Activated naive CD8-positive, alpha-beta T cell treated with anti-CD3 and anti-CD28 coated beads, Interleukin-2, amount 10 ng/mL, durations not matched to agents 7 days and 5 days (primary cell): ENCODE results near the gene TAF13. TPM values are rescaled to one million over a fixed set of nuclear protein-coding genes. Genes with fewer than 3 reads are reported as not detected.

Experiments
- ATAC-seq: fragments of 150-1000 bp; cut with Tn5 transposase; one replicate; pipeline ENCODE4 v1.10.0; 2021; ENCODE audit warnings: low read depth, moderate library complexity
- POLR2A ChIA-PET: fragments of 350-600 bp; sonication (Branson Sonifier 250); formaldehyde crosslinking; loops from one replicate; lab custom pipeline; 2021; ENCODE audit warnings: antibody characterized with exemption; lab: Charles Lee
- DNase-seq: peaks from one replicate; pipeline ENCODE4 v3.0.0; 2021
- H3K27ac Mint-ChIP-seq: one replicate; pipeline ENCODE4 v1.8.0; 2022; ENCODE audit warnings: mild to moderate bottlenecking, mixed read lengths
- H3K27me3 Mint-ChIP-seq: one replicate; pipeline ENCODE4 v1.8.0; 2022; ENCODE audit warnings: mild to moderate bottlenecking, moderate library complexity, mixed read lengths
- H3K36me3 Mint-ChIP-seq: one replicate; pipeline ENCODE4 v1.8.0; 2021; ENCODE audit warnings: mild to moderate bottlenecking, mixed read lengths
- H3K4me1 Mint-ChIP-seq: one replicate; pipeline ENCODE4 v1.8.0; 2021; ENCODE audit warnings: mixed read lengths
- H3K4me3 Mint-ChIP-seq: one replicate; pipeline ENCODE4 v1.8.0; 2022; ENCODE audit warnings: mild to moderate bottlenecking, moderate library complexity, mixed read lengths
- H3K9me3 Mint-ChIP-seq: one replicate; pipeline ENCODE4 v1.8.0; 2021; ENCODE audit warnings: mixed read lengths
- total RNA-seq, 2 experiments: library from RNA; stranded (reverse); gene quantifications; one replicate each; pipeline ENCODE4 v1.2.3, GENCODE V29; 2021

TAF13 gene
- total RNA-seq, 2 experiments from 2014 or later = 17.3 to 19.0 TPM

DNA sequence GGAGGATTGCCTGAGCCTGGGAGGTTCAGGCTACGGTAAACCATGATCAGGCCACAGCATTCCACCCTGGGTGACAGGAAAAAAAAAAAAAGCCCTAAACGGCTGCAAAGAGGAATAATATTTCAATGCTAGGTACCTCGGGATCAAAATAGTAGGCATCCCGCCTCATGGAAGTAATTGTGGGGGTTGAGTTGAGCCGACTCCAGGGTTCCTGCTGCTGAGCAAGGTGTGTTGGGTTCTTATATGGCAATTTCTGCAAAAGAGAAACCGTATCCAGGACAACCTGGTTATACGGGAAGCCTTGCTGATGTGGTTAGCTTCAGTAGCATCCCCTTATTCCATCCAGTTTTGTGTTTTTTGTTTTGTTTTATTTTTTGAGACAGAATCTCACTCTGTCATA lies 32.0 kb upstream of the TAF13 start:
- Mint-ChIP-seq H3K9me3 (no peaks in the 10 kb centered on the region), H3K4me1 (peaks cover 34% of the 10 kb centered on the region), H3K27ac (no peak overlapping the region), H3K4me3 (no peak overlapping the region), H3K36me3 (peaks cover 7% of the 10 kb centered on the region), H3K27me3 (peaks cover 16% of the 10 kb centered on the region)
- POLR2A ChIA-PET = interaction anchor here (0.8 to 1.5 kb wide), 2 partner anchors 8 to 73 kb away, joined by 3 to 4 read pairs; no protein-coding TSS in a partner anchor
- ATAC-seq (no peak), DNase-seq (no peak)

DNA sequence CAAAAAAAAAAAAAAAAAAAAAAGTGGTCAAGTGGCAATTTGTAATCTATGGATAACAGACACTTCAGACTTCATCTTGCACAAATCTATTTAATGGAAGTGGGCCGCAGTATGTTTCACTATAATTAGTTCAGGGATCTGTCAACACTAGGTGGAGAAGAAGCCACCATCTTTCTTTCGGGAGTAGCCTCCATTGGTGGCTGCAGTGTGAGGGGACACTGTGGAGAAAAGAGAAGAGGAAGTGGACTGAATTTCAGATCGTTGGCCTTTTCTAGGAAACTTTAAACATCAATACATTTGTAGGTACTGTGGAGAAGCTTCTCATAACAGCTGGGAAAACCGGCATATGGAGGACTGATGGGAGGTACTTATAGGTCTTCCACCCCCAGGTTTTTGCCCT lies 30.1 kb upstream of the TAF13 start:
- H3K27me3 Mint-ChIP-seq = peaks cover 8% of the 10 kb centered on the region
- no peak for DNase-seq
- H3K9me3 Mint-ChIP-seq = no peaks in the 10 kb centered on the region
- no peak overlapping the region for H3K4me3 Mint-ChIP-seq
- H3K4me1 Mint-ChIP-seq = peaks cover 29% of the 10 kb centered on the region
- POLR2A ChIA-PET = no interaction called here
- ATAC-seq = no peak
- no peak overlapping the region for H3K27ac Mint-ChIP-seq
- H3K36me3 Mint-ChIP-seq = peaks cover 11% of the 10 kb centered on the region

DNA sequence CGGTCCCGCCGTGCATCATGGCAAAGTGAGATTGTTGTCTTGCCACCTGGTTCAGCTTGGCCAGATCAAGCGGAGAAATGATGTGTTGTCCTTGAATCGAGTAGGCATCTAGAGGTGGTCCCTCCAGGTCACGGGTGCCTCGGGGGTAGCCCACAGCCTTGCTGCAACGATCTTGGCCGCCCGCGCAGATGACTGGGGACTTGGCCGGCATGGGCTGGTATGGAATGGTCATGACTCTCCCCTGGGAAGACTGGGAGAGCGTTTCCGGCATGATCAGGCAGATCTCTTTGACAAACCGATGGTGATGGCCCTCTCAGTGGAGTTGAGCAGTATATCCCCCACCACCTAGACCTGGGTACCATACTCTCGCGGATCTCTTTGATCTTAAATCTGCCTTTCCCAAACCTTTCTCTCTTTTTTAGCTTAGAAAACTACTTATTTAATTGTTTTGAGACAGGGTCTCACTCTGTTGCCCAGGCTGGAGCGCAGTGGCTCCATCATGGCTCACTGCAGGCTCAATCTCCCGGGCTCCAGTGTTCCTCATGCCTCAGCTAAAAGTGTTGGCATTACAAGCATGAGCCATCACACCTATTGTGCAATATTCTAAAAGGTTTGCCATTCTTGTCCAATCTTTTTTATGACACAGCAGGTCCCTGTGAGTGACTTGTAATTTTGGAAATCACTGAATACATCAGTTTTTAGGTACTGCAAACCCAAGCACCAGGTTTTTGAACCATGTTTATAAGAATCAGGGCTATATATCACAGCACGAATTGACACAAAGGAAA lies 28.8 kb upstream of the TAF13 start:
- Mint-ChIP-seq H3K9me3 (no peaks in the 10 kb centered on the region), H3K4me3 (no peak overlapping the region)

DNA sequence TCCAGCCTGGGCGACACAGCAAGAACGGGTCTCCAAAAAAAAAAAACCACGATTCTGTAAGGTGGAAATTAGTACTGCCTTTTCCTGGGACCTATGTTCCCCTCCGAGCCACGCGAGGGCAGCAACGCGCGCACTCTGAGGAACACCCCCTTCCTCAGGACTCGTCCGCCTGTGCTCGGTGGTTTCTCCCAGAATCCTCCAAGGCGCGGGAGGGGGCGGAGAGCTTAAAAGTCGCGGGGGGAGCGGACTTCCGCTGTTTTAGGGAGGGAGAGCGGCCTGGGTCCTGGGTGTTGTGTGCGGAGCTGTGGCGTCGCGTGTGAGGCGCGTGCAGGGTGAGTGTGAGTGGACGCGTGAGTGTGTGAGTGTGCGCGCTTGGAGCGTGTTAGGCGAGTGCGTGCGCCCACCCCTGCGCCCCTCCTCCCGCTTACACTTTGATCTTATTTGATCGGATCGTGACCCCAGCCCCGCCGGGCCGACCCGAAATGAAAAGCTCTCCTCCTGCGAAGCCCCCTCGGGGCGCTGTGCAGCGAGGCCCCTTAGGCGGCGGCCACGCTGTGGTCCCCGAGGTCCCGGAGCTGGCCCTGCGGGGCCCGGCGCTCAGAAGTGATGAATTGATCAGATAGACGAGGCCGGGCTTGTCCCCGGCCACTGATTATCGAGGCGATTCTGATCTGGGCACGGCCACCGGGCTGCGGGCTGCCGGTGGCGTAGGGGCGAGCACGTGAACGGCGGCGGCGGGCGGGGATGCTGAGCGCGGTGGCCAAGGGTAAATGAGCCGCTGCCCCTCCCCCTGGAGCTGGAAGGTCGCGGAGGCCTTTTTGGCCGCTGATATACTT lies 24.4 kb upstream of the TAF13 start:
- DNase-seq = peak; percentile 94
- H3K27ac Mint-ChIP-seq = peak overlapping the region; percentile 95
- peaks cover 14% of the 10 kb centered on the region for H3K36me3 Mint-ChIP-seq
- peak overlapping the region; percentile 93 for H3K4me3 Mint-ChIP-seq
- H3K9me3 Mint-ChIP-seq = no peaks in the 10 kb centered on the region
- ATAC-seq = peak; percentile 95
- POLR2A ChIA-PET = interaction anchor here (0.6 to 3.8 kb wide), 29 partner anchors 8 to 640 kb away, joined by 3 to 71 read pairs (median 4); partner anchors contain the start of genes ATXN7L2, ELAPOR1, GPSM2 and HENMT1
- H3K4me1 Mint-ChIP-seq = peaks cover 11% of the 10 kb centered on the region
- no peaks in the 10 kb centered on the region for H3K27me3 Mint-ChIP-seq

More for the DNA sequence above, 28.8 kb upstream of the TAF13 start:
- DNase-seq (no peak), ATAC-seq (no peak)
- Mint-ChIP-seq H3K27me3 (peaks cover 8% of the 10 kb centered on the region), H3K4me1 (peaks cover 23% of the 10 kb centered on the region), H3K36me3 (peaks cover 12% of the 10 kb centered on the region), H3K27ac (no peak overlapping the region)
- POLR2A ChIA-PET = interaction anchor here (0.6 kb wide), 1 partner anchor 52 kb away, joined by 3 read pairs; no protein-coding TSS in a partner anchor

DNA sequence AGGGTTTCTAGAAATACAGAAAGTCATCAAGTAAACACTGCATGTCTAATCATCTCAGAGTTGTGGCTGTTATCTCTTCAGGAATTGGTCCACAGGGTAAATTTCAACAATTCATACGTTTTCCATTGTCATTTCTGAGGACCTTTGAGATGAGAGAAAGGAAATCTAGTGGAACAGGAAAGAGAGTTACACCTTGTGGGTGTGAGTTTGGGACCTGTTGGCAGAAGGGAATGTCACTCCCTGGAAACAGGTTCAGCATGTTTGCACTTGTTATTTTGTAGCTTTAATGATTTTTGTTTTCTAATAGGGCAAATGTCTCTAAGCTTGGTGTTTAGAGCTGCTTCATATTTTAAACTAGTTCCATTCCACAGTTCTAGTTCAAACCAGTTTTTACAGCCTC lies 20.3 kb upstream of the TAF13 start:
- no peaks in the 10 kb centered on the region for H3K9me3 Mint-ChIP-seq
- no peak overlapping the region for H3K4me3 Mint-ChIP-seq
- H3K4me1 Mint-ChIP-seq = peaks cover 24% of the 10 kb centered on the region
- no peak overlapping the region for H3K27ac Mint-ChIP-seq
- POLR2A ChIA-PET = no interaction called here
- H3K36me3 Mint-ChIP-seq = peaks cover 10% of the 10 kb centered on the region
- H3K27me3 Mint-ChIP-seq = no peaks in the 10 kb centered on the region
- ATAC-seq = no peak
- DNase-seq = no peak

DNA sequence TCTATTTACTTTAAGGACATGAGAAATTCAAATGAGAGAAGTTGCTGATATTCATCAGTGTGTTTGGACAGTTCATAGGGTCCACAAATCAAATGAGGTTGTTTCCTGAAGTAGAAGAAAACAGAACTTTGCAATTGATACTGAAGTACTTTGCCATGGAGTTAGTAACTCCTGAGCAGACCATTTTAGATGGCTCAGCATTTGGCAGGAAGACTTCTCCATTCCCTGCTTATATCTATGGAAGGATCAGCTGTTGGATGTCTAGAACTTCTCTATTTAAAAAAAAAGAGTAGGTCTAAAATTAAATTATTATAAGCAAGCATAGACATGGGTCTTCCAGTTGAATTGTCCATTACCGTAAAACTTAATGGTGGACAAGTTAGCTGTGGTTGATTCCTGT lies 19.8 kb upstream of the TAF13 start:
- peaks cover 24% of the 10 kb centered on the region for H3K4me1 Mint-ChIP-seq
- H3K27me3 Mint-ChIP-seq = no peaks in the 10 kb centered on the region
- H3K4me3 Mint-ChIP-seq = no peak overlapping the region
- no peaks in the 10 kb centered on the region for H3K9me3 Mint-ChIP-seq
- no peak overlapping the region for H3K27ac Mint-ChIP-seq
- H3K36me3 Mint-ChIP-seq = peaks cover 10% of the 10 kb centered on the region
- POLR2A ChIA-PET = no interaction called here
- no peak for DNase-seq
- no peak for ATAC-seq

DNA sequence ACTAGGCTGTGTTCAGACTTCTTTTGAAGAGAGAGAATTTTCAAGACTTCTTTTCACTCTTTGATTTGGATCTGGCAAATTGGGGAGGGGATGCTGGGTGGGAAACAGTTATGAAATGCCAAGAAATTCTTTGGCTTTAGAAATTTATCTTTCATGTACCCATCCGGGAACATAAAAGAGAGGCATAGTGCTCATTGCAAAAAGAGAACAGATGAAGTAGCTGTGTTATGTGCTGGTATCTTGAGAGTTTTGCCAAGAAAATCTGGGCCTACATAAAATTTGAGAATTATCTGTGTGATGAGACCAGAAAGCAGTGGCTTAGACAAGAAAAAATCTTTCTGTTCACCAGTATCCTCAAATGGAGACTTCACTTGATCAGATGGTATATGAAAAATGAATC lies 19.1 kb upstream of the TAF13 start:
- POLR2A ChIA-PET = no interaction called here
- Mint-ChIP-seq H3K9me3 (no peaks in the 10 kb centered on the region), H3K36me3 (peaks cover 8% of the 10 kb centered on the region), H3K4me3 (no peak overlapping the region), H3K4me1 (peaks cover 22% of the 10 kb centered on the region), H3K27me3 (no peaks in the 10 kb centered on the region), H3K27ac (no peak overlapping the region)
- DNase-seq (no peak), ATAC-seq (no peak)

DNA sequence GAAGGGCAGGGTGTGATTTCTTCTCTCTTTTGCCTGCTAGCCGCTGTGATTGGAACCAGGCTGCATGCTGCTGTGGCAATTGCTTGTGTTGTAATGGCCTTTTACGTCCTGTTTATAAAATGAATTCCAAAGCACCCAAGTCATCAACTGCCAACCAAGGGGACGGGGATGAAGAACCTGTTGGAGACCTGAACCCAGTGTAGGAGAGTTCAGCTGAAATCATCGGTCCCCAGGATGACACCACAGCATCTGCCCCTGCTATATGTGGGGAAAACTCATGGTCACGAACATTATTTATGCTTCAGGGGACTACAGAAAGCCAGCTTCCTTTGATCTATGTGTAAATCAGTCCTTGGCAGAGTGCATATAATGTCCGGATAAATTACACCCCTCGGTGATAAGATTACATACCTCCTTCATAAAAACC lies 18.6 kb upstream of the TAF13 start:
- H3K36me3 Mint-ChIP-seq = peaks cover 8% of the 10 kb centered on the region
- H3K4me1 Mint-ChIP-seq = peaks cover 20% of the 10 kb centered on the region
- no peak overlapping the region for H3K4me3 Mint-ChIP-seq
- no peak overlapping the region for H3K27ac Mint-ChIP-seq
- H3K27me3 Mint-ChIP-seq = no peaks in the 10 kb centered on the region
- DNase-seq = no peak
- POLR2A ChIA-PET = no interaction called here
- H3K9me3 Mint-ChIP-seq = no peaks in the 10 kb centered on the region
- no peak for ATAC-seq

DNA sequence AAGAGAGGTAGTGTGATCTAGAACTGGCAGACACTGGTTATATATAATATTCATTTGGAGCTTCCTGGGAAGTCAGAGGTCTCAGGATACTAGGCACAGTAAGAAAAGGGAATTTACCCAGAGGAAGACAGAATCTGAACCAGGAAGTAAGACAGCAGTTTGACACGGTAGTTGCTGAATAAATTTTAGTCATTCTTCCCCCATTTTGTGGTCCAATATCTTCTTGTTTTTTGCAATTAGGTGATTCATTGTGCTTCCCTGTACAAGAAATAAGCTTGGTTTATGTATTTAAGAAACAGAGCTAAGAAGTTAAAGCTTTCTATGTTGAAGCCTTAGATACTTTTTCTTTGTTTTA lies 16.0 kb upstream of the TAF13 start:
- no peak for ATAC-seq
- Mint-ChIP-seq H3K36me3 (peaks cover 8% of the 10 kb centered on the region), H3K9me3 (no peaks in the 10 kb centered on the region), H3K4me3 (peak overlapping the region; percentile 93), H3K27me3 (no peaks in the 10 kb centered on the region), H3K4me1 (peaks cover 20% of the 10 kb centered on the region), H3K27ac (peak overlapping the region; percentile 84)
- DNase-seq = no peak
- POLR2A ChIA-PET = interaction anchor here (0.6 to 3.3 kb wide), 2 partner anchors 8 to 15 kb away, joined by 3 to 71 read pairs; no protein-coding TSS in a partner anchor

DNA sequence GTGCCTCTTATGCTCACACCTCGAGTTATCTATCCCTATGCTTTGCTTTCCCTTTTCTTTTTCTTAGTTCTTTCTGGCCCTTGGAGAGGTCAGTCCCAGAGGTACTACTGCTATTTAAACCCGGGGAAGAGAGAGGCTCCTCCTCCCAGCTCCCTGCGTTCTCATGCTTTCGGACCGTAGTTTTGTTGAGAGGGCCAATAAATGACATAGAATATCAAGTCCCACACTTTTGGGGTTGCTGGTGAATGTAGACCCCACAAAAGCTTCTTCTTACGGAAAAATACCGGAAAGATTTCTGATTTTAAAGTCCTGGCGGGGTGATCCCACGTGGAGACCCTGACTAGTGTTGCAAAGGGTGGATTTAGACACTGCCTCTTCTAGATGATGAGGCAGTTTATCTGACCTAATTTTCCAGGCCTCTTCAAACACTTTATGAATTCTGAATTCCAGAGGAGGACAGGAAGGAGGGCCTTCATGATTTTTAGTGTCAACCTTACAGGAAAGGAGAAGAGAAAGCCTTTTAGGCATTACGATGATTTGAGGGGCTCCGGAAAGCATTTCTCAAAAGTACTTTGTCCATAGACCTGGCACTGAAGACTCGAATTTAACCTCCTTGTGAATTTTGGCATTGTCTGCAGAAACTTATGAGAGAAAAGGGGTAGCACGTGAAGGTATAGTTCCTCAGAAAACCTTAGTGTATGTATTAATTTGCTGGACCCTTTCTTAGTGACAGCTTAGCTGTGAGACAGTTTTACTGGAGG lies 15.5 kb upstream of the TAF13 start:
- Mint-ChIP-seq H3K4me1 (peaks cover 20% of the 10 kb centered on the region), H3K27me3 (no peaks in the 10 kb centered on the region), H3K9me3 (no peaks in the 10 kb centered on the region), H3K36me3 (peaks cover 8% of the 10 kb centered on the region), H3K27ac (peak overlapping the region; percentile 84), H3K4me3 (peak overlapping the region; percentile 93)
- no peak for DNase-seq
- ATAC-seq = peak; percentile 57
- POLR2A ChIA-PET = interaction anchor here (0.6 to 3.3 kb wide), 7 partner anchors 9 to 571 kb away, joined by 3 to 71 read pairs (median 5); partner anchors contain the start of genes HENMT1, PRPF38B, SARS1 and TAF13

DNA sequence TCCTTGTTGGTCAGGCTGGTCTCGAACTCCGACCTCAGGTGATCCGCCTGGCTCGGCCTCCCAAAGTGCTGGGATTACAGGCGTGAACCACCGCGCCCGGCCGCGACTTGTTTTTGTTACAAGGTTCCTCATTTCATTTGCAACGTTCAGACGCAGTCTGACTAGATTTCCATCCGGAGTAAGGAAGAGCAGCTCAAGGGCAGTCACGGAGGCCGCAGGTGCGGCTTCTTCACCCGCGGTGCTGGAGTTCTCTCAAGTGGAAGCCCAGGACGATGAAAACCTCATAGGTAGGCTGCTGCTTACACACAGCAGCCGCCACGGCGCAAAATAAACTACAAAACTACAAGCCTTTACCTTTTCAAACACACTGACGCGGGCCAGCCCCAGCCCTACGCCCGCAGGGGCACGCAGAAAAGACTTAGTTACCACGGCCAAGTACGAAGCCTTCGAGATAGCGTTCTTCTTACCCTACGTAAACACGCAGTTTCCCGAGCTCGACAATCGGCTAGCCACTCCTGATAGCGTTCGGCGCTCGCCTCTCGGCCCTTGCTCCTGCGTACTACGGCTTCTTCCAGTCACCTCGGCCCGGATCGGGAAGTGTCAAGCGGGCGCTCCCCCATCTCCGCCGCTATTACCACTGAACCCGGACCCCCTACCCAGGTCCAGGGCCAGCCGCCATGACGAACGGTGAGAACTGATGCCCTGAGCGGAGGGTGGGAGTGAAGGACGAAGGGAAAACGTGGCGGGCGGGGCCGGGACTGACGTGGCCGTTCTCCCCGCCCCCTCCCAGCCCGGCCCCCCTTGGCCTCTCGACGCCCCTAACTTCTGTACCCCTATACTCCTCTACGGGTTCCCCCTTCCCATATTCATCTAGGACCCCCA lies 14.6 kb upstream of the TAF13 start, which contains the start of gene TMEM167B:
Gene TMEM167B (plus strand): TSS at position 569 of the 882 bp plus-strand sequence. CDS start 109 bp downstream, at position 678.
- no peaks in the 10 kb centered on the region for H3K27me3 Mint-ChIP-seq
- peaks cover 6% of the 10 kb centered on the region for H3K36me3 Mint-ChIP-seq
- peak; percentile 92 for ATAC-seq
- POLR2A ChIA-PET = interaction anchor here (0.6 to 3.3 kb wide), 8 partner anchors 10 to 572 kb away, joined by 3 to 71 read pairs (median 5); partner anchors contain the start of genes CLCC1, HENMT1, PRPF38B and SARS1
- no peaks in the 10 kb centered on the region for H3K9me3 Mint-ChIP-seq
- H3K4me3 Mint-ChIP-seq = peak within 1 kb of the TSS; percentile 93
- H3K4me1 Mint-ChIP-seq = peaks cover 17% of the 10 kb centered on the region
- DNase-seq = peak; percentile 88
- peak within 1 kb of the TSS; percentile 84 for H3K27ac Mint-ChIP-seq
